ENCODE results near the gene SMPD3. TPM values are rescaled to one million over a fixed set of nuclear protein-coding genes. Genes with fewer than 3 reads are reported as not detected.

The SMPD3 gene
- total RNA-seq, 1 experiment from 2014 or later: not detected

DNA sequence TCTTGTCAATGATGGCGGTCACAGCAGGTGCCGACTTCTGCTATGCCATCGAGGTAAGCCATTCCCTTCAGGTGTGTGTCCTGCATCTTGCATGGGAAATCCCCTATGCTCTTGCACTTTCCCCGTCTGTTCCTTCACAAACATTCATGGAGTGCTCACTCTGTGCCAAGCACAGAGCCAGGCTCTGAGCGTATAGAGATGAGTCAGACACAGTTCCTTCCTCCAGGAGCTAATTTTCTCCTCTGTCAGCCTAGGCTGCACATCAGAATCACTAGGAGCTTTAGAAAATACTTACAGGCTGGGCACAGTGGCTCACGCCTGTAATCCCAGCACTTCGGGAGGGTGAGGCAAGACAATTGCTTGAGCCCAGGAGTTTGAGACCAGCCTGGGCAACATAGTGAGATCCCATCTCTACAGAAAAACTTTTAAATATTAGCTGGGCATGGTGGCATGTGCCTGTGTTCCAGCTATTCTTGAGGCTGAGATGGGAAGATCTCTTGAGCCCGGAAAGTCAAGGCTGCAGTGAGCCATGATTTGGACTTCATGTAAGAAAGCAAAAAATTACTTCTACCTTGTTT is 123.4 kb downstream of the SMPD3 start:
- peaks cover 49% of the 10 kb centered on the region for H3K36me3 Mint-ChIP-seq (ENCODE audit: insufficient read depth, unreplicated experiment)
- no peaks in the 10 kb centered on the region for H3K9me3 Mint-ChIP-seq (ENCODE audit: unreplicated experiment)
- ChIA-PET CTCF (interaction anchor here (1.3 to 18.2 kb wide), 3 partner anchors 14 to 85 kb away, joined by 3 to 308 read pairs (median 6); partner anchors contain the start of genes PRMT7, SLC7A6 and SLC7A6OS), POLR2A (interaction anchor here (1.3 to 4.1 kb wide), 2 partner anchors 9 to 14 kb away, joined by 3 to 16 read pairs; partner anchors contain the start of genes PRMT7 and SLC7A6OS)
- DNase-seq (ENCODE audit: unreplicated experiment): no peak
- TF ChIP-seq CTCF (IDR thresholded peaks at IDR 0.05; ENCODE audit: unreplicated experiment): no peak
- peaks cover 10% of the 10 kb centered on the region for H3K4me1 Mint-ChIP-seq (ENCODE audit: insufficient read depth, unreplicated experiment)
- BruUV-seq (replicated peaks): no TSS peak
- H3K27me3 Mint-ChIP-seq (ENCODE audit: insufficient read depth, unreplicated experiment): no peaks in the 10 kb centered on the region
- no peak overlapping the region for H3K4me3 Mint-ChIP-seq (ENCODE audit: unreplicated experiment)
- intact Hi-C loops (cut with micrococcal nuclease): no loop called here
- no peak overlapping the region for H3K27ac Mint-ChIP-seq (ENCODE audit: low read depth, unreplicated experiment)

- Mint-ChIP-seq H3K9me3 (ENCODE audit: unreplicated experiment) (no peaks in the 10 kb centered on the region), H3K27ac (ENCODE audit: low read depth, unreplicated experiment) (peak overlapping the region; percentile 74), H3K4me3 (ENCODE audit: unreplicated experiment) (no peak overlapping the region), H3K36me3 (ENCODE audit: insufficient read depth, unreplicated experiment) (peaks cover 49% of the 10 kb centered on the region), H3K27me3 (ENCODE audit: insufficient read depth, unreplicated experiment) (no peaks in the 10 kb centered on the region), H3K4me1 (ENCODE audit: insufficient read depth, unreplicated experiment) (peaks cover 10% of the 10 kb centered on the region)
- intact Hi-C loops (cut with micrococcal nuclease): no loop called here
- BruUV-seq (replicated peaks): no TSS peak
- no peak for TF ChIP-seq CTCF (IDR thresholded peaks at IDR 0.05; ENCODE audit: unreplicated experiment)
- ChIA-PET POLR2A (interaction anchor here (1.3 to 4.1 kb wide), 2 partner anchors 10 to 13 kb away, joined by 3 to 16 read pairs; partner anchors contain the start of genes PRMT7 and SLC7A6OS), CTCF (interaction anchor here (0.9 to 18.2 kb wide), 3 partner anchors 14 to 84 kb away, joined by 3 to 308 read pairs (median 3); partner anchors contain the start of genes PRMT7, SLC7A6 and SLC7A6OS)
- no peak for DNase-seq (ENCODE audit: unreplicated experiment)
Observed at GRCh38 chr16:68324336-68324735, 124.0 kb downstream of the SMPD3 start.

GRCh38 chr16:68319185-68319908 is 129.0 kb downstream of the SMPD3 start:
- DNase-seq (ENCODE audit: unreplicated experiment): no peak
- H3K4me3 Mint-ChIP-seq (ENCODE audit: unreplicated experiment): no peak overlapping the region
- H3K36me3 Mint-ChIP-seq (ENCODE audit: insufficient read depth, unreplicated experiment): peaks cover 64% of the 10 kb centered on the region
- no peak overlapping the region for H3K27ac Mint-ChIP-seq (ENCODE audit: low read depth, unreplicated experiment)
- intact Hi-C loops (cut with micrococcal nuclease): no loop called here
- no TSS peak for BruUV-seq (replicated peaks)
- CTCF ChIA-PET: interaction anchor here (0.7 to 18.2 kb wide), 5 partner anchors 9 to 81 kb away, joined by 3 to 308 read pairs (median 4); partner anchors contain the start of gene SLC7A6
- no peaks in the 10 kb centered on the region for H3K27me3 Mint-ChIP-seq (ENCODE audit: insufficient read depth, unreplicated experiment)
- TF ChIP-seq CTCF (IDR thresholded peaks at IDR 0.05; ENCODE audit: unreplicated experiment): no peak
- POLR2A ChIA-PET: interaction anchor here (1.1 kb wide), 1 partner anchor 9 kb away, joined by 4 read pairs; the partner anchor contains the start of genes PRMT7 and SLC7A6OS
- H3K9me3 Mint-ChIP-seq (ENCODE audit: unreplicated experiment): no peaks in the 10 kb centered on the region
- H3K4me1 Mint-ChIP-seq (ENCODE audit: insufficient read depth, unreplicated experiment): no peaks in the 10 kb centered on the region

GRCh38 chr16:68313116-68313515 is 135.2 kb downstream of the SMPD3 start:
- POLR2A ChIA-PET: interaction anchor here (3.0 kb wide), 1 partner anchor 50 kb away, joined by 74 read pairs; the partner anchor contains the start of gene SLC7A6
- no peaks in the 10 kb centered on the region for H3K27me3 Mint-ChIP-seq (ENCODE audit: insufficient read depth, unreplicated experiment)
- H3K9me3 Mint-ChIP-seq (ENCODE audit: unreplicated experiment): no peaks in the 10 kb centered on the region
- peaks cover 16% of the 10 kb centered on the region for H3K4me1 Mint-ChIP-seq (ENCODE audit: insufficient read depth, unreplicated experiment)
- intact Hi-C loops (cut with micrococcal nuclease): no loop called here
- peak overlapping the region; percentile 33 for H3K4me3 Mint-ChIP-seq (ENCODE audit: unreplicated experiment)
- CTCF ChIA-PET: interaction anchor here (18.2 kb wide), 1 partner anchor 51 kb away, joined by 308 read pairs; the partner anchor contains the start of gene SLC7A6
- no peak for DNase-seq (ENCODE audit: unreplicated experiment)
- no TSS peak for BruUV-seq (replicated peaks)
- H3K27ac Mint-ChIP-seq (ENCODE audit: low read depth, unreplicated experiment): no peak overlapping the region
- peaks cover 38% of the 10 kb centered on the region for H3K36me3 Mint-ChIP-seq (ENCODE audit: insufficient read depth, unreplicated experiment)
- no peak for TF ChIP-seq CTCF (IDR thresholded peaks at IDR 0.05; ENCODE audit: unreplicated experiment)

Data from MCF 10A (cell line).